Right lobe of liver (tissue), 4 donors: ENCODE measurements around the gene ARPP21.

Experiments used
- POLR2A ChIP-seq: fragments of 450-650 bp; IDR thresholded peaks from one replicate; pipeline ENCODE4 v1.6.1; 2017; ENCODE audit warnings: antibody characterized with exemption, mild to moderate bottlenecking
- TF ChIP-seq, protein P1 (sequence below), 4 donors: fragments of 200-600 bp in 3 of 4; fragments of 450-650 bp in 1 of 4; IDR thresholded peaks; one replicate each; pipeline versions ENCODE4 v1.5.1 to v1.8.0; 2016 to 2022; ENCODE audit warnings: antibody characterized with exemption in 4 of 4, mild to moderate bottlenecking in 2 of 4
- donor health status: DM: no; HTN: no; CAD: no.
- donor health status: DM: no; HTN: no; CAD: no.
- donor health status: DM: no; HTN: yes; CAD: no.

DNA sequence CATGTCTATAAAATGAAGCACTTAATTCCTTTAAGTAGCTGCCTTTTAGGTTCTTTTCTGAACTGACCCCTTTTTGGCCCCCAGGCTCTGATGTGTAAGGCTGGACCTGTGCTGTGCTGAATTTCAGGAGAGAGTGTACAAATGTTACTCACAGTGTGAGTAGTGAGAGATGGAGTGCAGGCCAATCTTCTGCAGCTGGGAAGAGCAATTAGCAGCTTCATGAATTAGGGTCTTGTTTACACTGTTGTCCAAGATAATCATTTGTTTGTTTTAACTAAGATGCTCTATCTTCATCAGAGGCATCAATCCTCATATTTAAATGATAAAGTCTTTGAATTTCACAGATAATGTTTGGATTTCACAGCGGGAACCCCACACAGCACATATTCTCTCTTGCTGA, 19.4 kb downstream of the ARPP21 start:
- TF ChIP-seq, protein P1, sequence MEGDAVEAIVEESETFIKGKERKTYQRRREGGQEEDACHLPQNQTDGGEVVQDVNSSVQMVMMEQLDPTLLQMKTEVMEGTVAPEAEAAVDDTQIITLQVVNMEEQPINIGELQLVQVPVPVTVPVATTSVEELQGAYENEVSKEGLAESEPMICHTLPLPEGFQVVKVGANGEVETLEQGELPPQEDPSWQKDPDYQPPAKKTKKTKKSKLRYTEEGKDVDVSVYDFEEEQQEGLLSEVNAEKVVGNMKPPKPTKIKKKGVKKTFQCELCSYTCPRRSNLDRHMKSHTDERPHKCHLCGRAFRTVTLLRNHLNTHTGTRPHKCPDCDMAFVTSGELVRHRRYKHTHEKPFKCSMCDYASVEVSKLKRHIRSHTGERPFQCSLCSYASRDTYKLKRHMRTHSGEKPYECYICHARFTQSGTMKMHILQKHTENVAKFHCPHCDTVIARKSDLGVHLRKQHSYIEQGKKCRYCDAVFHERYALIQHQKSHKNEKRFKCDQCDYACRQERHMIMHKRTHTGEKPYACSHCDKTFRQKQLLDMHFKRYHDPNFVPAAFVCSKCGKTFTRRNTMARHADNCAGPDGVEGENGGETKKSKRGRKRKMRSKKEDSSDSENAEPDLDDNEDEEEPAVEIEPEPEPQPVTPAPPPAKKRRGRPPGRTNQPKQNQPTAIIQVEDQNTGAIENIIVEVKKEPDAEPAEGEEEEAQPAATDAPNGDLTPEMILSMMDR (IDR thresholded peaks at IDR 0.05): no peak
- no peak for TF ChIP-seq POLR2A
